HG03565 (cell line): ENCODE data around the gene TNRC18.
"Not testable (repeated sequence)": the region's sequence is repeated elsewhere in the genome, so short reads cannot be mapped to it uniquely, and the experiment has no call there.

Source experiments
- ATAC-seq: cut with Tn5 transposase; IDR thresholded peaks from one replicate; pipeline ENCODE4 v1.9.1; 2021; ENCODE audit warnings: mild to moderate bottlenecking, moderate library complexity; ENCODE audit not compliant: unreplicated experiment

TNRC18 gene

GRCh38 chr7:5275510-5275909, 148.1 kb downstream of the TNRC18 start:
- not testable (repeated sequence) for ATAC-seq

- not testable (repeated sequence) for ATAC-seq
Measured at GRCh38 chr7:5274985-5275431, 148.6 kb downstream of the TNRC18 start.

- no peak for ATAC-seq
Measured at GRCh38 chr7:5274441-5274840, 149.2 kb downstream of the TNRC18 start.

- not testable (repeated sequence) for ATAC-seq
Measured at GRCh38 chr7:5273831-5274405, 149.7 kb downstream of the TNRC18 start.

GRCh38 chr7:5270788-5271187, 152.8 kb downstream of the TNRC18 start:
- no peak for ATAC-seq

- not testable (repeated sequence) for ATAC-seq
Measured at GRCh38 chr7:5269992-5270657, 153.5 kb downstream of the TNRC18 start.

GRCh38 chr7:5267829-5268228, 155.8 kb downstream of the TNRC18 start:
- ATAC-seq, result not testable (repeated sequence)

- no peak for ATAC-seq
Measured at GRCh38 chr7:5266191-5267028, 157.2 kb downstream of the TNRC18 start.

- ATAC-seq, result no peak
Measured at GRCh38 chr7:5265320-5266190, 158.1 kb downstream of the TNRC18 start.

- not testable (repeated sequence) for ATAC-seq
Measured at GRCh38 chr7:5263066-5263465, 160.6 kb downstream of the TNRC18 start.

GRCh38 chr7:5260530-5261068, 163.0 kb downstream of the TNRC18 start:
- ATAC-seq, result not testable (repeated sequence)
